Measurements from ENCODE around the gene FREM1.

FREM1 gene

DNA sequence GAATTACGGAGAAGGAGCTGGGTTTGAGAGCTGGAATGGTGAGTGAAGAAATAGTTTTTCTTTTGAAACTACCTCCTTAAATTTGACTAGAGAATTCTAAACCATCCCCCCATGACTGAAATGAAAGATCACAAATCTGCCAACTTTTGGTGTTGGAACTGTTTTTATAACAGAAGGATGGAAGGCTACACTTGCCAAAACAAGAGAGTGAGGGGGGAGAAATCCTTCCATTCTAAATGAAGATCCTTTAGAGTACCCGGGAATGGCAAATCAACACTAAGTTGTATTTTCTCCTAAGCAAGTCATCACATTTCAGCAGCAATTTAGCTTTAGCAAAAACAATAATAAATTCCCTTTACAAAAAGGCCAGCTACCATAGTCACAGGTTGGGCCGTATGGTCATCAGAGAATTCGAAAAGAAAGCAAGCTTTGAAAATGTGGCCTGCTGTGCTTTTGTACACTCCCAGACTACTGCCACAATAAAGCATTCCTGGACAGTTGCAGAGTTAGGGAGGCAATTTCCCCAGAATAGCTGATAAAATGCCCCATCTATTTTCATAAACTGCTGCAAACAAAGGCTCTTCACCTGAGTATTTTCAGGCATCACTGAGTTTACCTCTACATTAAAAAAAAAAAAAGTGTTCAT lies 25.0 kb upstream of the FREM1 start:
- no peak for TF ChIP-seq CSRNP3 (CRISPR knock-in tag; IDR thresholded peaks at IDR 0.05)
- TF ChIP-seq CREB5 (CRISPR knock-in tag; IDR thresholded peaks at IDR 0.05; ENCODE audit: low read depth), result no peak
- no peak for TF ChIP-seq ZFP3 (CRISPR knock-in tag; IDR thresholded peaks at IDR 0.05)
- no peak for TF ChIP-seq ZNF8 (CRISPR knock-in tag; IDR thresholded peaks at IDR 0.05)
- TF ChIP-seq RARB (CRISPR knock-in tag; IDR thresholded peaks at IDR 0.05), result no peak
- TF ChIP-seq TOX (CRISPR knock-in tag; IDR thresholded peaks at IDR 0.05; ENCODE audit: borderline replicate concordance), result no peak
- no peak for TF ChIP-seq SNAI2 (CRISPR knock-in tag; IDR thresholded peaks at IDR 0.05)
- TF ChIP-seq PATZ1 (CRISPR knock-in tag; IDR thresholded peaks at IDR 0.05; ENCODE audit: borderline replicate concordance), result no peak
- TF ChIP-seq ZFP30 (CRISPR knock-in tag; IDR thresholded peaks at IDR 0.05), result no peak
- TF ChIP-seq GLIS3 (CRISPR knock-in tag; IDR thresholded peaks at IDR 0.05), result no peak
- TF ChIP-seq ZNF565 (CRISPR knock-in tag; conservative IDR thresholded peaks at IDR 0.05; ENCODE audit: low read depth), result no peak
- no peak for TF ChIP-seq BACH2 (CRISPR knock-in tag; IDR thresholded peaks at IDR 0.05; ENCODE audit: borderline replicate concordance)
- TF ChIP-seq POU6F1 (CRISPR knock-in tag; IDR thresholded peaks at IDR 0.05; ENCODE audit: borderline replicate concordance, low read depth), result no peak
- ATAC-seq, result no peak

DNA sequence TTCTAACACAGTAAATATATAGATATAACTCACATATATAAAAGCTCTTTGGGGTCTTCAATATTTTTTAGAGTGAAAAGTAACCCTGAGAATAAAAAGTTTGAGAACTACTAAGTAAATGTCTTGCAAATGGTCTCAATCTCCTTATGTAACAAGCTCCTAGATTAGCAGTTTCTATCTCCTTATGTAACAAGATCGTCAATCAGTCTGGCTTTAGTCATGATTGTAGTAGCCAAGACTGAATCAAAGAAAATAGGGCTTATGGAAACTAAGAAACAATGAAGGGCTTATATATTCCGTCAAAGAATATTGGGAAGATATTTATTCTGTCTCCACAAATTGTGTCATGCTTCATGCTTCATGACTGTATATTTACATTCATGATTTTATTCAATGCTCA lies 22.4 kb upstream of the FREM1 start:
- no peak for ATAC-seq
- TF ChIP-seq TOX (CRISPR knock-in tag; IDR thresholded peaks at IDR 0.05; ENCODE audit: borderline replicate concordance), result no peak
- TF ChIP-seq ZNF70 (CRISPR knock-in tag; IDR thresholded peaks at IDR 0.05), result no peak
- no peak for TF ChIP-seq ARNTL (CRISPR knock-in tag; IDR thresholded peaks at IDR 0.05; ENCODE audit: borderline replicate concordance, low read depth)
- no peak for TF ChIP-seq CSDC2 (CRISPR knock-in tag; IDR thresholded peaks at IDR 0.05)
- no peak for TF ChIP-seq CSRNP3 (CRISPR knock-in tag; IDR thresholded peaks at IDR 0.05)
- TF ChIP-seq TCF4 (CRISPR knock-in tag; IDR thresholded peaks at IDR 0.05; ENCODE audit: borderline replicate concordance), result no peak
- TF ChIP-seq ZC3H10 (CRISPR knock-in tag; IDR thresholded peaks at IDR 0.05), result no peak
- TF ChIP-seq ZNF8 (CRISPR knock-in tag; IDR thresholded peaks at IDR 0.05), result no peak
- TF ChIP-seq BACH2 (CRISPR knock-in tag; IDR thresholded peaks at IDR 0.05; ENCODE audit: borderline replicate concordance), result no peak
- no peak for TF ChIP-seq RARB (CRISPR knock-in tag; IDR thresholded peaks at IDR 0.05)
- TF ChIP-seq, protein P1, sequence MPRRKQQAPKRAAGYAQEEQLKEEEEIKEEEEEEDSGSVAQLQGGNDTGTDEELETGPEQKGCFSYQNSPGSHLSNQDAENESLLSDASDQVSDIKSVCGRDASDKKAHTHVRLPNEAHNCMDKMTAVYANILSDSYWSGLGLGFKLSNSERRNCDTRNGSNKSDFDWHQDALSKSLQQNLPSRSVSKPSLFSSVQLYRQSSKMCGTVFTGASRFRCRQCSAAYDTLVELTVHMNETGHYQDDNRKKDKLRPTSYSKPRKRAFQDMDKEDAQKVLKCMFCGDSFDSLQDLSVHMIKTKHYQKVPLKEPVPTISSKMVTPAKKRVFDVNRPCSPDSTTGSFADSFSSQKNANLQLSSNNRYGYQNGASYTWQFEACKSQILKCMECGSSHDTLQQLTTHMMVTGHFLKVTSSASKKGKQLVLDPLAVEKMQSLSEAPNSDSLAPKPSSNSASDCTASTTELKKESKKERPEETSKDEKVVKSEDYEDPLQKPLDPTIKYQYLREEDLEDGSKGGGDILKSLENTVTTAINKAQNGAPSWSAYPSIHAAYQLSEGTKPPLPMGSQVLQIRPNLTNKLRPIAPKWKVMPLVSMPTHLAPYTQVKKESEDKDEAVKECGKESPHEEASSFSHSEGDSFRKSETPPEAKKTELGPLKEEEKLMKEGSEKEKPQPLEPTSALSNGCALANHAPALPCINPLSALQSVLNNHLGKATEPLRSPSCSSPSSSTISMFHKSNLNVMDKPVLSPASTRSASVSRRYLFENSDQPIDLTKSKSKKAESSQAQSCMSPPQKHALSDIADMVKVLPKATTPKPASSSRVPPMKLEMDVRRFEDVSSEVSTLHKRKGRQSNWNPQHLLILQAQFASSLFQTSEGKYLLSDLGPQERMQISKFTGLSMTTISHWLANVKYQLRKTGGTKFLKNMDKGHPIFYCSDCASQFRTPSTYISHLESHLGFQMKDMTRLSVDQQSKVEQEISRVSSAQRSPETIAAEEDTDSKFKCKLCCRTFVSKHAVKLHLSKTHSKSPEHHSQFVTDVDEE (CRISPR knock-in tag; IDR thresholded peaks at IDR 0.05), result no peak
- no peak for TF ChIP-seq OSR1 (CRISPR knock-in tag; IDR thresholded peaks at IDR 0.05)
- no peak for TF ChIP-seq ZFP3 (CRISPR knock-in tag; IDR thresholded peaks at IDR 0.05)
- no peak for TF ChIP-seq ESRRG (CRISPR knock-in tag; IDR thresholded peaks at IDR 0.05)
- TF ChIP-seq ZFP30 (CRISPR knock-in tag; IDR thresholded peaks at IDR 0.05), result no peak
- no peak for TF ChIP-seq ZNF565 (CRISPR knock-in tag; conservative IDR thresholded peaks at IDR 0.05; ENCODE audit: low read depth)
- no peak for TF ChIP-seq ISL1 (CRISPR knock-in tag; IDR thresholded peaks at IDR 0.05)
- TF ChIP-seq PPARA (CRISPR knock-in tag; IDR thresholded peaks at IDR 0.05; ENCODE audit: borderline replicate concordance), result no peak
- TF ChIP-seq CREB5 (CRISPR knock-in tag; IDR thresholded peaks at IDR 0.05; ENCODE audit: low read depth), result no peak
- no peak for TF ChIP-seq GLIS3 (CRISPR knock-in tag; IDR thresholded peaks at IDR 0.05)

Measured in SK-N-SH treated with all-trans-retinoic acid at 6 μM for 48 hours (cell line).